Brain pericyte (primary cell): ENCODE data around the gene CISD2.
"Not testable (repeated sequence)": the region's sequence is repeated elsewhere in the genome, so short reads cannot be mapped to it uniquely, and the experiment has no call there.

Experiments used
- DNase-seq: peaks from one replicate; pipeline ENCODE4 v3.0.0-alpha.2; 2012; ENCODE audit warnings: low read depth, low spot score

CISD2 gene

DNA sequence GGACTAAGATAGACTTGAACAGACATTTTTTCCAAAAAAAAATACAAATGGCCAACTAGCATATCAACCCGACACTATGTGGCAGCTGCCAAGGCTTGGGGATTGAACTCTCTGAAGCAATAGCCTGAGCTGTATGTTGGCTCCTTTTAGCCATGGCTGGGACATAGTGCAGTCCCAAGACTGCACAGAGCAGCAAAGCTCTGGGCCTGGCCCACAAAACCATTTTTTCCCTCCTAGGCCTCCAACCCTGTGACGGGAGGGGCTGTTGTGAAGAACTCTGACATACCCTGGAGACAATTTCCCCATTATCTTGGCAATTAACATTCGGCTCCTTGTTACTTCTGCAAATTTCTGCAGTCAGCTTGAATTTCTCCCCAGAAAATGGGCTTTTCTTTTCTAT is 50.1 kb downstream of the CISD2 start:
- no peak for DNase-seq

GRCh38 chr4:102919697-102920096 is 50.9 kb downstream of the CISD2 start:
- DNase-seq, result not testable (repeated sequence)

- DNase-seq, result no peak
Measured at GRCh38 chr4:102935716-102936115, 66.9 kb downstream of the CISD2 start.

DNA sequence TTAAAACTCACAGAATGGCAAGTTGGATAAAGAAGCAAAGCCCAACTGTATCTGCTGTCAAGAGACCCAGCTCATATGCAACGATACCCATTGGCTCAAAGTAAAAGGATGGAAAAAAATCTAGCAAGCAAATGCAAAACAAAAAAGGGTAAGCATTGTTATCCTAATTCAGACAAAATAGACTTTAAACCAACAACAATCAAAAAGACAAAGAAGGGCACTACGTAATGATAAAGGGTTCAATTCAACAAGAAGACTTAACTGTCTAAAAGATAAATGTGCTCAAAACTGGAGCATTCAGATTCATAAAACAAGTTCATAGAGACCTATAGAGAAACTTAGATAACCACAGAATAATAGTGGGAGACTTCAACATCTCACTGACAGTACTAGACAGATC is 69.3 kb downstream of the CISD2 start:
- not testable (repeated sequence) for DNase-seq
